ENCODE results near the gene PATE4.
"Not testable (repeated sequence)": the region's sequence is repeated elsewhere in the genome, so short reads cannot be mapped to it uniquely, and the experiment has no call there.

PATE4 gene, protein sequence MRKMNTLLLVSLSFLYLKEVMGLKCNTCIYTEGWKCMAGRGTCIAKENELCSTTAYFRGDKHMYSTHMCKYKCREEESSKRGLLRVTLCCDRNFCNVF

DNA sequence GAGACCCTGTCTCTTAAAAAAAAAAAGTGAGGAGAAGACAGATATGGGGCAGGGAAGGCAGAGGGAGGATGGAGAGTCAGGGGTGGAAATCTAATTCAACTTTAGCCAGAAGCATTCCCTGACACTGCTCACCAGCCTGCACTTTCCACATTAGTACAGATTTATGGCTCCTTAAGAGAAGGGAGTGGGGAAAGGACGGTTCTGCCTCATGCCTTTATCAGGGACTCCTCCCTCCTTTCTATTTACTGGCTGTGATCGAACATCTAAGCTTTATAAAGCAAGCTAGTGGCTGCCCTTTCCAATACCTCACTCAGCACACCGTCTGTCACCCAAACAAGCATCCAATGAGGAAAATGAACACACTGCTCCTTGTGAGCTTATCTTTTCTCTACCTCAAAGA, at the start of gene PATE4:
Gene PATE4, plus strand, starts transcription at position 301 of the 400 bp plus-strand sequence. Its CDS starts 44 bp downstream, at position 345.
- no peak for DNase-seq

- DNase-seq: no peak
Measured at GRCh38 chr11:125784678-125785077, 48.4 kb upstream of the PATE4 start.

DNA sequence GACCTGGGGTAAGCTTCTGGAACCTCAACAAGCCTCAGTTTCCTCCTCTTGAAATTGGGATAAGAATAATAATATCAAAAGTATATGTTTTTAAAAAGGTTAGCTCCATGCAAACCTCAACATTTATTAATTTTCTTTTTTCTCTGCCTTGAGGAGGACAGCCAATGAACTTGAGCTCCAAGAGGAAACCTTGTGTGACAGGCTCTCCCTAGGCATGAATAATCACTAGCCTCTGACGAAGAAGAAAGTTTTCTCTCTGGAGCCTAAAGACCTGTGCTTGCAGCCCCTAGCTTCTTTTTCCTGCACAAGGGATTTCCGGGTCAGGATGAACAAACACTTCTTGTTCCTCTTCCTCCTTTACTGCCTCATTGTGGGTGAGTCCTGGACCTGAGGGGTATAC, 45.3 kb upstream of the PATE4 start, which contains the start of gene PATE3:
Gene PATE3, plus strand, starts transcription at position 301 of the 400 bp plus-strand sequence. Its CDS starts 25 bp downstream, at position 326.
- no peak for DNase-seq

GRCh38 chr11:125790825-125791224, 42.3 kb upstream of the PATE4 start:
- no peak for DNase-seq

- no peak for DNase-seq
Measured at GRCh38 chr11:125797641-125798040, 35.5 kb upstream of the PATE4 start.

- no peak for DNase-seq
Measured at GRCh38 chr11:125799808-125800207, 33.3 kb upstream of the PATE4 start.

DNA sequence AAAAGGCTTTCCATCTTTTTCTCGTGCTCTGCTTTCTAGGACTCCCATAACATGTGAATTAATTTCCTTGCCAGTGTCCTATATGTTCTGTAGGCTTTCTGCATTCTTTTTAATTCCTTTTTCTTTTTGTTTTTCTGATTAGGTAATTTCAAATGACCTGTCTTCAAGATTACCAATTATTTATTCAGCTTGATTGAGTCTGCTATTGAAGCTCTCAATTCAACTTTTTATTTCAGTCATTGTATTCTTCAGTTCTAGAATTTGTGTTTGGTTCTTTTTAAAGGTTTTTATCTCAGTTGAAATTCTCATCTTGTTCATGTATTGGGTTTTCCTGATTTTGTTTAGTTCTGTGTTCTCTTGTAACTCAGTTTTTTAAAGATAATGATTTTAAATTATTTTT, 30.7 kb upstream of the PATE4 start:
- no peak for DNase-seq

GRCh38 chr11:125807909-125808308, 25.2 kb upstream of the PATE4 start:
- no peak for DNase-seq

DNA sequence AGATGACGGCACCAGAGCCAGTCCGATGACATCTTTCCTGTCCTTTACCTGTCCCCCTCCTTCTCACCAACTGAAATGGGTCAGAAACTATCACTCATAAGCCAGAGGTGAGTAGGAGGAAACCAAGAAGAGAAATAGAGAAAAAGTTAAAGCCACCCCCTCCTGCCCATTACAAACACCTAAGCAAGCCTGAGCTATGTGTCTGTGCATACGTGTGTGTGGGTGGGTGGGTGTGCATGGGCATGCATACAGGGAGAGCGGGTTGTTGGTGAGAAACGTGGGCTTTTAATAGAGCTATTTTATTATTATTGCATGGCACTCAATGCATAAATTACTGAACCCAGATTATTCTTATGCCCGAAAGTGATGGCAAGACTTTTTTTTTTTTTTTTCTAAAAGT, 2.6 kb downstream of the PATE4 start:
- no peak for DNase-seq

DNA sequence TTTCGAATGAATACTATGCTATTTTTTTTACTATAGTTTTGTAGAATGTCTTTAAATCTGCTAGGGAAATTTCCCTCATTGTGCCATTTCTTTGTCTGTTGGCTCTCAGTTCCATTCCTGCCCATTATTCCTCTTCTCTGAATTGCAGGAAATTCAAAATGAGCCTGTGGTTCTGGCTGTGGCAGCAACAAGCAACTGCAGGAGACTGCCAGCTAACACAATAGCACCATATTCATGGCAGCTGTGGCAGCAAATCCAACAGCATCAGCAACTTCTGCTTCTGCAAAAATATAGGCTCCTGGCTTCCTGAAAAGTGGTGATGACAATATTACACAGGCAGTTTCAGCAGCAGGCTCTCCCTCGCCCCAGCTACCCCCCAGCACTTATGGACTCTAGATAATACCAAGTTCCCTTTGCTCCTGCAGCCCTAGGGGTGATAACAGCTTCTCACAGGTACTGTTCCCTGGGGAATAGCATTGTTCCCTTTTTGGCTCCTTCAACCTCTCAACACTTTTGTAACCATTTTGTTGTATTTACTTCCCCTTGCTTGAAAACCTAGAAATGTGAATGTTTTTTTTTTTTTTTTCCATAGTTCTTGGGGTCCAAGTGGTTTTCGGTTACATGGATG, 9.3 kb downstream of the PATE4 start:
- no peak for DNase-seq

- DNase-seq: no peak
Measured at GRCh38 chr11:125846188-125846587, 13.1 kb downstream of the PATE4 start.

DNA sequence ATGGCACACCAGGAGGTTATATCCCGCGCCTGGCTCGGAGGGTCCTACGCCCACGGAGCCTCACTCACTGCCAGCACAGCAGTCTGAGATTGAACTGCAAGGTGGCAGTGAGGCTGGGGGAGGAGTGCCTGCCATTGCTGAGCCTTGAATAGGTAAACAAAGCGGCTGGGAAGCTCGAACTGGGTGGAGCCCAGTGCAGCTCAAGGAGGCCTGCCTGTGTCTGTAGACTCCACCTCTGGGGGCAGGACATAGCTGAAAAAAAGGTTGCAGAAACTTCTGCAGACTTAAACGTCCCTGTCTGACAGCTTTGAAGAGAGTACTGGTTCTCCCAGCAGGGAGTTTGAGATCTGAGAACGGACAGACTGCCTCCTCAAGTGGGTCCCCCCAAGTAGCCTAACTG, 24.6 kb downstream of the PATE4 start:
- DNase-seq: not testable (repeated sequence)

GRCh38 chr11:125862786-125863185, 29.7 kb downstream of the PATE4 start:
- DNase-seq: not testable (repeated sequence)

- not testable (repeated sequence) for DNase-seq
Measured at GRCh38 chr11:125865354-125865753, 32.2 kb downstream of the PATE4 start.

DNA sequence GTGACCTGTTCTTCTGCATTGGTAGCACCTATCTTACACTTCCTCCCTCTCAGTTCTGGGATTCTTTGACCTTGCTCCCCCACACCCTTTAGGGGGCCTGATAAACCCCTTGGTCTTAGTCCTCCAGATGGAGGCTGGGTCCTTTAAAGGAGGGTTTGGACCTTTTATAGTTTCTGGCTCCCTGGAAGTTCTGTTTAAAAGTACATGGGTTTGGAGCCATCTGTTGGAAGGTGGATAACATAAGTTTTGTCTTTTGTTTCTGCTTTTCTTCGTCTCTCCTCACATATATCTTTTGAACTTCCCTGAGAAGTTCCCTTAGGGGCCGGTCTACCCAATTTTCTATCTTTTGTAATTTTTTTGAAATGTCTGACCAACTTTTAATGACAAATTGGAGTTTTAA, 36.4 kb downstream of the PATE4 start:
- no peak for DNase-seq

GRCh38 chr11:125871391-125872137, 38.4 kb downstream of the PATE4 start:
- DNase-seq: no peak

- no peak for DNase-seq
Measured at GRCh38 chr11:125872138-125872491, 39.0 kb downstream of the PATE4 start.

- DNase-seq: no peak
Measured at GRCh38 chr11:125873881-125874555, 40.9 kb downstream of the PATE4 start.

DNA sequence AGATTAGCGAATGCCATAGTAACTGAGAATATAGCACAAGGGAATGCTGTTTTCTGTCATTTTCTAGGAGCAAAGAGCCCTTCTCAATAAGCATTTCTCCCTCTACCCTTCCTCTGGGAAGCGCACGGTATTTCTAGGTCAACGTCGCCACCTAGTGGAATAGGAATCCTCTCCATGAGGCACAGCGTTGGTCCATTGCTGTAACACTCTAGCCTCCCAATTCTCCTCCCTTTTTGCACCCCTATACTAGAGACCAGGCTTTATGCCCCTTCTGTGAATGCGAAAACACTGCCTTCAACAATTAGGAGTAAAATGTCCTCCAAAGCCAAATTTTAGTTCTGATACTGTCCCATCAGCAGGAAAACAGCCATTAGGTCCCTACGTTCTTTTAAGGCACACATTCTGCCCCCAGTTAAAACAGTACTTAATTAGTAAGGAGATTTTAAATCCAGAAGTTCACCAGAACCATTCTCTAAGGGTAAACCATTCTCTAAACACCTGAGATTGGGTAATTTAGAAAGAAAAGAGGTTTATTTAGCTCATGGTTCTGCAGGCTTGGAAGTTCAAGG, 41.5 kb downstream of the PATE4 start:
- DNase-seq: peak; percentile 22

DNA sequence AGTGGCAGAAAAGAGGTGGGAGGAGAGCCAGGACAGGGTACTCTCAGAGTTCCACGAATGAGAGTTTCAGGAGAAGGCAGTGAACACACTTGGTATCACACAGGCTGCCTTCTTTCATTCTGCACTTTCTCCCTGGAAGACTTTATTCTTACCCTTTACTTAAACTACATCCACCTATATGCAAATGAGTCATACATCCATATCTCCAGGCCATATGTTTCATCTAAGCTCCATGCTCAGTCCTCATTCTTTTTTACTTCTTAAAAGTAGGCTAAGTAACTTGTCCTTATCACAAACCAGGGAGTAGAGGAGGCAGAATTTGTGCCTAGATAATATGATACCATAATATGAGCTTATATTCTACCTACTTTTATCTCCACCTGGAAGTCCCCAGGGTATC, 48.2 kb downstream of the PATE4 start:
- DNase-seq: no peak

- DNase-seq: no peak
Measured at GRCh38 chr11:125883375-125883774, 50.3 kb downstream of the PATE4 start.

DNA sequence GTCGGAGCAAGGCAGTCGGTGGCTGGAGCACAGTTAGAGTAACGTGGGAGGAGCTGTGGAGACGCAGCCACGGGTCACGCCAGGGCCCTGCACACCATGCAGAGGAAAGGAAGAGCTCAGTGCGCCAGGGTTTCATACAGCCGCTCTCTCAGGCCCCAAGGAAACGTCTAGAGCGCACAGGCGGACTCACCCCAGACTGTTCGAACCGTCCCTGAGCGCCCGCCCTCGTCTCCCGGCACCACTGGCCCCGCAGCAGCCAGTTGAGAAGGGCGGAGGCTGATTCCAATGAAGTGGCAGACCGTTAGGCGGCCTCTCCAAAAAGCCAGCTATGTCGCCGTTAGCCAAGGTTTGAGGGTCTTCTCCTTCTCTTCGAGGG, 53.9 kb downstream of the PATE4 start:
- peak; percentile 29 for DNase-seq

Measured in stimulated activated CD4-positive, alpha-beta T cell treated with anti-CD3 and anti-CD28 coated beads, Interleukin-12 subunit alpha, Interleukin-12 subunit beta, amount 100 ng/mL, for 4 hours (primary cell).